Measurements from ENCODE around the gene GSDME. TPM values are rescaled to one million over a fixed set of nuclear protein-coding genes. Genes with fewer than 3 reads are reported as not detected.

The GSDME gene
- total RNA-seq, 1 experiment from 2014 or later: 4.5 TPM

DNA sequence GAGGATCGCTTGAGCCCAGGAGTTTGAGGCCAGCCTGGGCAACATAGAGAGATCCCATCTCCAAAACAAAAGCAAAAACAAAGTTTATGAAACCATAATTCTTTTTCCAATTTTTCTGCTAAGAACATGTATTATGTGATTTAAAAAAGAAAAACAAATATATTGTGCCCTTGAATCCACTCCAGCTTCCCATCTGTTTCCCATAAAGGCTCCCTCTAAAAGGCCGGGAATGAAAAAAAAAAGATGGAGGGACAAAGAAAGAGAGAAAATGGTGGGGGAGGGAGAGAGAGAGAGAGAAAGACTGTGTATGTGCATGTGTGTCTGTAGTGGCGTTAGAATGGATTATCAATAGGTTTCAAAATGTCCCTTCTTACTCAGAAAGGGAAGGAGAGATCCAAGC, 20.5 kb upstream of the GSDME start:
- Histone ChIP-seq H3K27ac (ENCODE audit: low read length) (no peak overlapping the region), H3K36me3 (ENCODE audit: control insufficient read depth, insufficient read depth, low read length) (no peaks in the 10 kb centered on the region), H3K4me3 (ENCODE audit: low read depth in 2 of 2, low read length in 2 of 2) (no peak overlapping the region), H3K9me3 (ENCODE audit: control insufficient read depth, insufficient read depth, low read depth, low read length) (no peaks in the 10 kb centered on the region), H3K27me3 (ENCODE audit: control insufficient read depth, insufficient read depth, low read length) (no peaks in the 10 kb centered on the region), H3K4me1 (ENCODE audit: control insufficient read depth, insufficient read depth, low read length) (no peaks in the 10 kb centered on the region)
- BruUV-seq (replicated peaks): no TSS peak
- in situ Hi-C loops (cut with HindIII; ENCODE audit: low pct_unique_long_range_greater_than_20kb, low sequenced_read_pairs) (no loop called here), intact Hi-C loops (cut with micrococcal nuclease; ENCODE audit: unreplicated experiment) (no loop called here)
- DNase-seq (ENCODE audit: low read depth, low spot score) (no peak), ATAC-seq (no peak)
- TF ChIP-seq POLR2AphosphoS5 (IDR thresholded peaks at IDR 0.05; ENCODE audit: low read depth, low read length) (no peak), TCF7L2 (IDR thresholded peaks at IDR 0.05; ENCODE audit: low read depth, low read length) (no peak), SIN3A (IDR thresholded peaks at IDR 0.05; ENCODE audit: borderline replicate concordance, insufficient read depth, low read depth, low read length) (no peak)
- TF ChIP-seq, protein P1, sequence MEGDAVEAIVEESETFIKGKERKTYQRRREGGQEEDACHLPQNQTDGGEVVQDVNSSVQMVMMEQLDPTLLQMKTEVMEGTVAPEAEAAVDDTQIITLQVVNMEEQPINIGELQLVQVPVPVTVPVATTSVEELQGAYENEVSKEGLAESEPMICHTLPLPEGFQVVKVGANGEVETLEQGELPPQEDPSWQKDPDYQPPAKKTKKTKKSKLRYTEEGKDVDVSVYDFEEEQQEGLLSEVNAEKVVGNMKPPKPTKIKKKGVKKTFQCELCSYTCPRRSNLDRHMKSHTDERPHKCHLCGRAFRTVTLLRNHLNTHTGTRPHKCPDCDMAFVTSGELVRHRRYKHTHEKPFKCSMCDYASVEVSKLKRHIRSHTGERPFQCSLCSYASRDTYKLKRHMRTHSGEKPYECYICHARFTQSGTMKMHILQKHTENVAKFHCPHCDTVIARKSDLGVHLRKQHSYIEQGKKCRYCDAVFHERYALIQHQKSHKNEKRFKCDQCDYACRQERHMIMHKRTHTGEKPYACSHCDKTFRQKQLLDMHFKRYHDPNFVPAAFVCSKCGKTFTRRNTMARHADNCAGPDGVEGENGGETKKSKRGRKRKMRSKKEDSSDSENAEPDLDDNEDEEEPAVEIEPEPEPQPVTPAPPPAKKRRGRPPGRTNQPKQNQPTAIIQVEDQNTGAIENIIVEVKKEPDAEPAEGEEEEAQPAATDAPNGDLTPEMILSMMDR (IDR thresholded peaks at IDR 0.05): no peak
- TF ChIP-seq, protein P2, sequence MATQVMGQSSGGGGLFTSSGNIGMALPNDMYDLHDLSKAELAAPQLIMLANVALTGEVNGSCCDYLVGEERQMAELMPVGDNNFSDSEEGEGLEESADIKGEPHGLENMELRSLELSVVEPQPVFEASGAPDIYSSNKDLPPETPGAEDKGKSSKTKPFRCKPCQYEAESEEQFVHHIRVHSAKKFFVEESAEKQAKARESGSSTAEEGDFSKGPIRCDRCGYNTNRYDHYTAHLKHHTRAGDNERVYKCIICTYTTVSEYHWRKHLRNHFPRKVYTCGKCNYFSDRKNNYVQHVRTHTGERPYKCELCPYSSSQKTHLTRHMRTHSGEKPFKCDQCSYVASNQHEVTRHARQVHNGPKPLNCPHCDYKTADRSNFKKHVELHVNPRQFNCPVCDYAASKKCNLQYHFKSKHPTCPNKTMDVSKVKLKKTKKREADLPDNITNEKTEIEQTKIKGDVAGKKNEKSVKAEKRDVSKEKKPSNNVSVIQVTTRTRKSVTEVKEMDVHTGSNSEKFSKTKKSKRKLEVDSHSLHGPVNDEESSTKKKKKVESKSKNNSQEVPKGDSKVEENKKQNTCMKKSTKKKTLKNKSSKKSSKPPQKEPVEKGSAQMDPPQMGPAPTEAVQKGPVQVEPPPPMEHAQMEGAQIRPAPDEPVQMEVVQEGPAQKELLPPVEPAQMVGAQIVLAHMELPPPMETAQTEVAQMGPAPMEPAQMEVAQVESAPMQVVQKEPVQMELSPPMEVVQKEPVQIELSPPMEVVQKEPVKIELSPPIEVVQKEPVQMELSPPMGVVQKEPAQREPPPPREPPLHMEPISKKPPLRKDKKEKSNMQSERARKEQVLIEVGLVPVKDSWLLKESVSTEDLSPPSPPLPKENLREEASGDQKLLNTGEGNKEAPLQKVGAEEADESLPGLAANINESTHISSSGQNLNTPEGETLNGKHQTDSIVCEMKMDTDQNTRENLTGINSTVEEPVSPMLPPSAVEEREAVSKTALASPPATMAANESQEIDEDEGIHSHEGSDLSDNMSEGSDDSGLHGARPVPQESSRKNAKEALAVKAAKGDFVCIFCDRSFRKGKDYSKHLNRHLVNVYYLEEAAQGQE (IDR thresholded peaks at IDR 0.05; ENCODE audit: insufficient read depth in 1 of 2, low read depth in 2 of 2, low read length in 1 of 2): no peak
- ChIA-PET POLR2A (no interaction called here), CTCF (no interaction called here)

DNA sequence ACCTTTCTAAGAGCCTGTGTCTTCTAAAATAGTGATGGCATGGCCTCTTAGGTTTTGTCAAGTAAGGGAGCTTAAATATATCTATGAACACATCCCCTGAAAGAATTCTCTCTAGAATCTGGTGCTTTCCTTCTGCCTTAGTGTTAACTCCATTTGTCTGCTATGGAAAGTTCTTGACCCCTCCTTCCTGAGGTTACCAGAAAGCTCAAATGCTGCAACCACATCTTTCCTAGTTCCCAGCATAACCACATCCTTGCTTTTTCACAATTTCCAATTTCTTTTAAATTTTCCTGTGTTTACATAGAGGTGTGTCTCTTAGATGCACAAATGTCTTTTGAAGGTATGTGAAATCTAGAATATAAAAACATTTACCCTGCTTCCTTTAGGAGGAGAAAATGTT, 16.4 kb upstream of the GSDME start:
- TF ChIP-seq, protein P2 (IDR thresholded peaks at IDR 0.05; ENCODE audit: insufficient read depth in 1 of 2, low read depth in 2 of 2, low read length in 1 of 2): no peak
- no peak for TF ChIP-seq SIN3A (IDR thresholded peaks at IDR 0.05; ENCODE audit: borderline replicate concordance, insufficient read depth, low read depth, low read length)
- TF ChIP-seq, protein P1 (IDR thresholded peaks at IDR 0.05): no peak
- H3K9me3 ChIP-seq (ENCODE audit: control insufficient read depth, insufficient read depth, low read depth, low read length): no peaks in the 10 kb centered on the region
- no TSS peak for BruUV-seq (replicated peaks)
- no peaks in the 10 kb centered on the region for H3K4me1 ChIP-seq (ENCODE audit: control insufficient read depth, insufficient read depth, low read length)
- no peaks in the 10 kb centered on the region for H3K27me3 ChIP-seq (ENCODE audit: control insufficient read depth, insufficient read depth, low read length)
- no peak overlapping the region for H3K27ac ChIP-seq (ENCODE audit: low read length)
- no peak for DNase-seq (ENCODE audit: low read depth, low spot score)
- ChIA-PET POLR2A (no interaction called here), CTCF (no interaction called here)
- intact Hi-C loops (cut with micrococcal nuclease; ENCODE audit: unreplicated experiment) (no loop called here), in situ Hi-C loops (cut with HindIII; ENCODE audit: low pct_unique_long_range_greater_than_20kb, low sequenced_read_pairs) (no loop called here)
- no peaks in the 10 kb centered on the region for H3K36me3 ChIP-seq (ENCODE audit: control insufficient read depth, insufficient read depth, low read length)
- H3K4me3 ChIP-seq (ENCODE audit: low read depth in 2 of 2, low read length in 2 of 2): no peak overlapping the region
- no peak for ATAC-seq
